ENCODE data around the gene UTS2R. TPM values are rescaled to one million over a fixed set of nuclear protein-coding genes. Genes with fewer than 3 reads are reported as not detected.
"Not testable (repeated sequence)": the region's sequence is repeated elsewhere in the genome, so short reads cannot be mapped to it uniquely, and the experiment has no call there.

The UTS2R gene
- total RNA-seq, 4 donors from 2014 or later, result not detected

GRCh38 chr17:82344175-82344907, 27.2 kb upstream of the UTS2R start:
- no peak for ATAC-seq
- H3K9me3 ChIP-seq, result no peaks in the 10 kb centered on the region
- peaks cover 7% of the 10 kb centered on the region for H3K27me3 ChIP-seq
- 84 to 93% methylated on average over 5 to 6 of the region's 24 CpGs for WGBS, 2 donors (ENCODE audit: low coverage in 1 of 2)
- no peak overlapping the region for H3K4me3 ChIP-seq
- no peaks in the 10 kb centered on the region for H3K36me3 ChIP-seq
- no peak for TF ChIP-seq EP300 (IDR thresholded peaks at IDR 0.05)
- no peak for TF ChIP-seq CTCF (IDR thresholded peaks at IDR 0.05)
- TF ChIP-seq POLR2AphosphoS5 (IDR thresholded peaks at IDR 0.05), result no peak
- TF ChIP-seq POLR2A (IDR thresholded peaks at IDR 0.05), result no peak
- H3K4me1 ChIP-seq, result peaks cover 0 to 5% (median 0%) of the 10 kb centered on the region in 3 donors
- H3K27ac ChIP-seq, result no peak overlapping the region

- Histone ChIP-seq H3K36me3 (no peaks in the 10 kb centered on the region), H3K27ac (no peak overlapping the region), H3K4me1 (no peaks in the 10 kb centered on the region), H3K27me3 (peaks cover 10% of the 10 kb centered on the region), H3K4me3 (no peak overlapping the region), H3K9me3 (no peaks in the 10 kb centered on the region)
- no peak for ATAC-seq
- TF ChIP-seq EP300 (IDR thresholded peaks at IDR 0.05) (no peak), POLR2A (IDR thresholded peaks at IDR 0.05) (no peak), CTCF (IDR thresholded peaks at IDR 0.05) (no peak), POLR2AphosphoS5 (IDR thresholded peaks at IDR 0.05) (no peak)
- 63 to 70% methylated on average over 8 to 20 of the region's 42 CpGs for WGBS, 2 donors (ENCODE audit: low coverage in 1 of 2)
These were observed 26.2 kb upstream of the UTS2R start for GRCh38 chr17:82345151-82345976.

- Histone ChIP-seq H3K9me3 (no peaks in the 10 kb centered on the region), H3K4me1 (peaks cover 0 to 2% (median 0%) of the 10 kb centered on the region in 3 donors), H3K27ac (no peak overlapping the region), H3K27me3 (peaks cover 20% of the 10 kb centered on the region), H3K4me3 (no peak overlapping the region), H3K36me3 (no peaks in the 10 kb centered on the region)
- no peak for TF ChIP-seq POLR2AphosphoS5 (IDR thresholded peaks at IDR 0.05)
- no peak for TF ChIP-seq POLR2A (IDR thresholded peaks at IDR 0.05)
- TF ChIP-seq EP300 (IDR thresholded peaks at IDR 0.05), result no peak
- WGBS, 2 donors (ENCODE audit: low coverage in 1 of 2), result 54 to 76% methylated on average over 3 to 21 of the region's 28 CpGs
- ATAC-seq, result no peak
These were observed 24.9 kb upstream of the UTS2R start for GRCh38 chr17:82346342-82347300.

GRCh38 chr17:82347994-82348393, 23.6 kb upstream of the UTS2R start:
- not testable (repeated sequence) for H3K36me3 ChIP-seq, H3K27ac ChIP-seq, H3K9me3 ChIP-seq, ATAC-seq, H3K4me3 ChIP-seq, H3K4me1 ChIP-seq
- H3K27me3 ChIP-seq, result peaks cover 22% of the 10 kb centered on the region
- 74 to 78% methylated on average over 5 to 8 of the region's 11 CpGs for WGBS, 2 donors (ENCODE audit: low coverage in 1 of 2)

GRCh38 chr17:82348434-82348833, 23.1 kb upstream of the UTS2R start:
- no peaks in the 10 kb centered on the region for H3K9me3 ChIP-seq
- no peak overlapping the region for H3K4me3 ChIP-seq
- H3K4me1 ChIP-seq, result peaks cover 0 to 8% (median 0%) of the 10 kb centered on the region in 3 donors
- H3K36me3 ChIP-seq, result no peaks in the 10 kb centered on the region
- H3K27ac ChIP-seq, result no peak overlapping the region
- TF ChIP-seq POLR2AphosphoS5 (IDR thresholded peaks at IDR 0.05) (no peak), CTCF (IDR thresholded peaks at IDR 0.05) (no peak)
- no peak for ATAC-seq
- WGBS, 2 donors (ENCODE audit: low coverage in 1 of 2), result 44 to 52% methylated on average over 4 of the region's 9 CpGs
- peaks cover 22% of the 10 kb centered on the region for H3K27me3 ChIP-seq
